Mesothelial cell of epicardium (in vitro differentiated cells): ENCODE data around the gene HADH. TPM values are rescaled to one million over a fixed set of nuclear protein-coding genes. Genes with fewer than 3 reads are reported as not detected.

Experiments
- DNase-seq, 2 experiments: peaks; one replicate each; pipeline ENCODE4 v3.0.0; 2021; ENCODE audit warnings: low spot score in 2 of 2; ENCODE audit not compliant: unreplicated experiment in 2 of 2
- H3K27ac Mint-ChIP-seq: 2 replicates; pipeline ENCODE4 v1.8.0; 2021; ENCODE audit warnings: mixed read lengths
- H3K27me3 Mint-ChIP-seq: 2 replicates; pipeline ENCODE4 v1.8.0; 2021; ENCODE audit warnings: low read depth, mixed read lengths
- H3K36me3 Mint-ChIP-seq: 2 replicates; pipeline ENCODE4 v1.8.0; 2021; ENCODE audit warnings: mixed read lengths
- H3K4me1 Mint-ChIP-seq: 2 replicates; pipeline ENCODE4 v1.8.0; 2021; ENCODE audit warnings: mixed read lengths
- H3K4me3 Mint-ChIP-seq: 2 replicates; pipeline ENCODE4 v1.8.0; 2021; ENCODE audit warnings: mild to moderate bottlenecking, moderate library complexity, mixed read lengths
- H3K9me3 Mint-ChIP-seq: 2 replicates; pipeline ENCODE4 v1.8.0; 2021; ENCODE audit warnings: mixed read lengths
- CTCF ChIP-seq: fragments of 200-600 bp; sonication (generic); IDR thresholded peaks from one replicate; pipeline ENCODE4 v1.5.0; 2021; ENCODE audit warnings: antibody characterized with exemption; ENCODE audit not compliant: unreplicated experiment
- total RNA-seq: library from RNA; stranded (reverse); gene quantifications from 3 replicates; pipeline ENCODE4 v1.2.1, GENCODE V29; 2021

The HADH gene
- total RNA-seq, 1 donor from 2014 or later: 51.9 TPM

- no peaks in the 10 kb centered on the region for H3K27me3 Mint-ChIP-seq
- no peak for DNase-seq
- peaks cover 6% of the 10 kb centered on the region for H3K4me1 Mint-ChIP-seq
- no peaks in the 10 kb centered on the region for H3K9me3 Mint-ChIP-seq
- no peak overlapping the region for H3K27ac Mint-ChIP-seq
- peaks cover 12% of the 10 kb centered on the region for H3K36me3 Mint-ChIP-seq
- H3K4me3 Mint-ChIP-seq: no peak overlapping the region
- no peak for TF ChIP-seq CTCF
Observed at GRCh38 chr4:108054025-108054638, 64.4 kb downstream of the HADH start.

GRCh38 chr4:108055787-108056186 is 66.1 kb downstream of the HADH start:
- Mint-ChIP-seq H3K27ac (no peak overlapping the region), H3K9me3 (no peaks in the 10 kb centered on the region), H3K27me3 (no peaks in the 10 kb centered on the region), H3K4me3 (no peak overlapping the region), H3K36me3 (peaks cover 12% of the 10 kb centered on the region), H3K4me1 (peaks cover 5% of the 10 kb centered on the region)
- TF ChIP-seq CTCF: no peak
- no peak for DNase-seq

- TF ChIP-seq CTCF: no peak
- Mint-ChIP-seq H3K4me1 (peaks cover 2% of the 10 kb centered on the region), H3K36me3 (peaks cover 12% of the 10 kb centered on the region), H3K9me3 (no peaks in the 10 kb centered on the region), H3K27ac (no peak overlapping the region), H3K27me3 (no peaks in the 10 kb centered on the region), H3K4me3 (no peak overlapping the region)
- no peak for DNase-seq
Observed at GRCh38 chr4:108056418-108056817, 66.7 kb downstream of the HADH start.

GRCh38 chr4:108058685-108059440 is 69.2 kb downstream of the HADH start:
- Mint-ChIP-seq H3K36me3 (peaks cover 5% of the 10 kb centered on the region), H3K4me3 (no peak overlapping the region), H3K4me1 (no peaks in the 10 kb centered on the region), H3K27ac (peak overlapping the region; percentile 35), H3K27me3 (no peaks in the 10 kb centered on the region), H3K9me3 (no peaks in the 10 kb centered on the region)
- no peak for TF ChIP-seq CTCF
- no peak for DNase-seq

GRCh38 chr4:108060164-108060563 is 70.5 kb downstream of the HADH start:
- H3K27me3 Mint-ChIP-seq: no peaks in the 10 kb centered on the region
- no peak for DNase-seq
- no peak overlapping the region for H3K27ac Mint-ChIP-seq
- TF ChIP-seq CTCF: no peak
- no peaks in the 10 kb centered on the region for H3K9me3 Mint-ChIP-seq
- no peaks in the 10 kb centered on the region for H3K4me1 Mint-ChIP-seq
- H3K36me3 Mint-ChIP-seq: peaks cover 10% of the 10 kb centered on the region
- H3K4me3 Mint-ChIP-seq: no peak overlapping the region
